GM19099 (cell line): ENCODE data around the gene LRRC45.

Experiments
- POLR2A ChIP-seq: IDR thresholded peaks from 3 replicates; pipeline ENCODE4 v1.6.1; 2011; ENCODE audit warnings: low read depth; ENCODE audit not compliant: insufficient read length; ENCODE audit errors: extremely low read depth

Gene LRRC45

GRCh38 chr17:82054351-82055022 lies 31.4 kb downstream of the LRRC45 start:
- no peak for TF ChIP-seq POLR2A

- TF ChIP-seq POLR2A, result no peak
Measured at GRCh38 chr17:82055023-82055964, 32.2 kb downstream of the LRRC45 start.

- no peak for TF ChIP-seq POLR2A
Measured at GRCh38 chr17:82055965-82056728, 33.0 kb downstream of the LRRC45 start.

- TF ChIP-seq POLR2A, result no peak
Measured at GRCh38 chr17:82056729-82057621, 33.9 kb downstream of the LRRC45 start.

GRCh38 chr17:82058230-82058854 lies 35.2 kb downstream of the LRRC45 start:
- TF ChIP-seq POLR2A, result no peak

- no peak for TF ChIP-seq POLR2A
Measured at GRCh38 chr17:82058855-82059249, 35.7 kb downstream of the LRRC45 start.

- TF ChIP-seq POLR2A, result no peak
Measured at GRCh38 chr17:82059272-82060000, 36.3 kb downstream of the LRRC45 start.

GRCh38 chr17:82060001-82060380 lies 36.9 kb downstream of the LRRC45 start:
- no peak for TF ChIP-seq POLR2A

- TF ChIP-seq POLR2A, result no peak
Measured at GRCh38 chr17:82060614-82061013, 37.5 kb downstream of the LRRC45 start.

- TF ChIP-seq POLR2A, result no peak
Measured at GRCh38 chr17:82061047-82061925, 38.2 kb downstream of the LRRC45 start.

- TF ChIP-seq POLR2A, result no peak
Measured at GRCh38 chr17:82062076-82062983, 39.2 kb downstream of the LRRC45 start.

- no peak for TF ChIP-seq POLR2A
Measured at GRCh38 chr17:82062984-82063368, 39.9 kb downstream of the LRRC45 start.
